ENCODE measurements around the gene SYTL1.

DNA sequence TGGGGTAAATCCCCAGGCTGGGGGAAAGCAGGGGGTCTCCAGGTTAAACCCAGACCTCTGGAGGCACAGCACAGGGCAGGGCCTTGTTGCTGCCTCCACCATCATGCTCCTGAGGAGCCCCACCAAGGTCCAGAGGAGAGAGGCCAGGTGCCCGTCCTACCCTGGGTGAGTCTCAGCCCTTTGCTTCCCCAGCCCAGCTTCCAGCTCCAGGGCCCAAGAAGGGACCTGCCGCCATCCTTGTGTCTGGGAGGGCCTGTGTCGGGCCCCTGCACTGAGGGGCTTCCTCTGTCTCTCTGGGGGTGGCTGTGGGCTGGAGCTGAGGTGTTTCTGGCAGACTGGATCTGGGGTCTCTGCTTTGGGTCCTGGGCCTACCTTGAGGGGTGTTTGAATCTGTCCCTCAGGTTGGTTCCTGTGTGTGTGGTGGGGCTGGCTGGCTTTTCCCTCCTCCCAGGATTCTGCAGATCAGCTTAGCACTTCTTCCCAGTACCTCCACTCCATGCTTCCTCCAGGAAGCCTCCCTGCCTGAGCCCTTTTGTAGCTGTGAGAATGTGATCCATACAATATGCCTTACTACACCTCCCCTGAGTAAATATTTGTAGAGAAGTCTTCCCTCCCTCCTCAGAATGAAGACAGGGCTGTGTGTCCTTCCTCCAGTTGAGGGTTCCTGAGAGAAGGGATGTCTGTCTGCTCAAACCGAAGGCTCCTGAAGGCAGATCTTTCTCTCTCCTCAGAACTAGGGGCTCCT is 56.8 kb downstream of the SYTL1 start:
- TF ChIP-seq TAF1 (IDR thresholded peaks at IDR 0.05; ENCODE audit: low read depth) (no peak), RAD21 (IDR thresholded peaks at IDR 0.05; ENCODE audit: low read depth) (no peak), CEBPB (IDR thresholded peaks at IDR 0.05) (no peak), ZBTB7A (IDR thresholded peaks at IDR 0.05; ENCODE audit: low read depth) (no peak), EP300 (IDR thresholded peaks at IDR 0.05; ENCODE audit: borderline replicate concordance) (no peak), TCF12 (IDR thresholded peaks at IDR 0.05; ENCODE audit: low read depth) (no peak)
- TF ChIP-seq, protein P1, sequence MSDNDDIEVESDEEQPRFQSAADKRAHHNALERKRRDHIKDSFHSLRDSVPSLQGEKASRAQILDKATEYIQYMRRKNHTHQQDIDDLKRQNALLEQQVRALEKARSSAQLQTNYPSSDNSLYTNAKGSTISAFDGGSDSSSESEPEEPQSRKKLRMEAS (IDR thresholded peaks at IDR 0.05), result no peak
- TF ChIP-seq, protein P2, sequence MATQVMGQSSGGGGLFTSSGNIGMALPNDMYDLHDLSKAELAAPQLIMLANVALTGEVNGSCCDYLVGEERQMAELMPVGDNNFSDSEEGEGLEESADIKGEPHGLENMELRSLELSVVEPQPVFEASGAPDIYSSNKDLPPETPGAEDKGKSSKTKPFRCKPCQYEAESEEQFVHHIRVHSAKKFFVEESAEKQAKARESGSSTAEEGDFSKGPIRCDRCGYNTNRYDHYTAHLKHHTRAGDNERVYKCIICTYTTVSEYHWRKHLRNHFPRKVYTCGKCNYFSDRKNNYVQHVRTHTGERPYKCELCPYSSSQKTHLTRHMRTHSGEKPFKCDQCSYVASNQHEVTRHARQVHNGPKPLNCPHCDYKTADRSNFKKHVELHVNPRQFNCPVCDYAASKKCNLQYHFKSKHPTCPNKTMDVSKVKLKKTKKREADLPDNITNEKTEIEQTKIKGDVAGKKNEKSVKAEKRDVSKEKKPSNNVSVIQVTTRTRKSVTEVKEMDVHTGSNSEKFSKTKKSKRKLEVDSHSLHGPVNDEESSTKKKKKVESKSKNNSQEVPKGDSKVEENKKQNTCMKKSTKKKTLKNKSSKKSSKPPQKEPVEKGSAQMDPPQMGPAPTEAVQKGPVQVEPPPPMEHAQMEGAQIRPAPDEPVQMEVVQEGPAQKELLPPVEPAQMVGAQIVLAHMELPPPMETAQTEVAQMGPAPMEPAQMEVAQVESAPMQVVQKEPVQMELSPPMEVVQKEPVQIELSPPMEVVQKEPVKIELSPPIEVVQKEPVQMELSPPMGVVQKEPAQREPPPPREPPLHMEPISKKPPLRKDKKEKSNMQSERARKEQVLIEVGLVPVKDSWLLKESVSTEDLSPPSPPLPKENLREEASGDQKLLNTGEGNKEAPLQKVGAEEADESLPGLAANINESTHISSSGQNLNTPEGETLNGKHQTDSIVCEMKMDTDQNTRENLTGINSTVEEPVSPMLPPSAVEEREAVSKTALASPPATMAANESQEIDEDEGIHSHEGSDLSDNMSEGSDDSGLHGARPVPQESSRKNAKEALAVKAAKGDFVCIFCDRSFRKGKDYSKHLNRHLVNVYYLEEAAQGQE (IDR thresholded peaks at IDR 0.05; ENCODE audit: low read depth), result no peak
